Common myeloid progenitor, CD34-positive (primary cell): ENCODE data around the gene CITED4.

Source experiments
- CTCF ChIA-PET: fragments of 350-600 bp; sonication (Branson Sonifier 250); formaldehyde crosslinking; loops from one replicate; lab custom pipeline; 2021; ENCODE audit warnings: antibody characterized with exemption; lab: Charles Lee
- POLR2A ChIA-PET: fragments of 350-600 bp; sonication (Branson Sonifier 250); formaldehyde crosslinking; loops from one replicate; lab custom pipeline; 2021; ENCODE audit warnings: antibody characterized with exemption; lab: Charles Lee
- DNase-seq, 3 donors: peaks; one replicate each; pipeline versions ENCODE4 v3.0.0 to v3.0.0-alpha.2; 2013
- H3K27ac ChIP-seq, 2 experiments: 1 replicate in 1 of 2; 2 replicates in 1 of 2; pipeline ENCODE4 v1.7.0; 2013; ENCODE audit warnings: inconsistent platforms in 2 of 2, low read length in 2 of 2, mild to moderate bottlenecking in 2 of 2, low read depth in 1 of 2, moderate library complexity in 1 of 2; ENCODE audit not compliant: severe bottlenecking in 2 of 2, insufficient read depth in 1 of 2, poor library complexity in 1 of 2
- H3K27me3 ChIP-seq, 5 experiments: replicated peaks in 2 of 5; 1 replicate in 3 of 5; 2 replicates in 2 of 5; pipeline versions ENCODE4 v1.6.1 to v1.7.0; 2013; ENCODE audit warnings: low read length in 4 of 5, mild to moderate bottlenecking in 2 of 5, moderate library complexity in 2 of 5, inconsistent platforms in 1 of 5; ENCODE audit not compliant: insufficient read depth in 5 of 5, control insufficient read depth in 4 of 5
- H3K36me3 ChIP-seq, 4 experiments: 1 replicate in 2 of 4; 2 replicates in 2 of 4; pipeline versions ENCODE4 v1.6.1 to v1.7.0; 2013; ENCODE audit warnings: low read length in 3 of 4, control low read depth in 1 of 4, mild to moderate bottlenecking in 1 of 4; ENCODE audit not compliant: control insufficient read depth in 4 of 4, insufficient read depth in 4 of 4
- H3K4me1 ChIP-seq, 4 experiments: 1 replicate in 3 of 4; 2 replicates in 1 of 4; pipeline versions ENCODE4 v1.6.1 to v1.7.1; 2013; ENCODE audit warnings: low read length in 3 of 4, mild to moderate bottlenecking in 3 of 4, control low read depth in 1 of 4, inconsistent platforms in 1 of 4, moderate library complexity in 1 of 4; ENCODE audit not compliant: control insufficient read depth in 4 of 4, insufficient read depth in 4 of 4; ENCODE audit errors: control extremely low read depth in 1 of 4
- H3K4me3 ChIP-seq, 7 experiments: 1 replicate in 4 of 7; 2 replicates in 3 of 7; pipeline versions ENCODE4 v1.5.1 to v1.7.0; 2013; ENCODE audit warnings: mild to moderate bottlenecking in 7 of 7, low read length in 6 of 7, moderate library complexity in 6 of 7, inconsistent platforms in 2 of 7, low read depth in 2 of 7, control low read depth in 1 of 7; ENCODE audit not compliant: insufficient read depth in 4 of 7, control insufficient read depth in 1 of 7; ENCODE audit errors: extremely low read depth in 1 of 7
- H3K9me3 ChIP-seq, 5 experiments: 1 replicate in 4 of 5; 2 replicates in 1 of 5; pipeline versions ENCODE4 v1.6.1 to v1.7.1; 2013; ENCODE audit warnings: low read length in 4 of 5, mild to moderate bottlenecking in 2 of 5, inconsistent platforms in 1 of 5, low read depth in 1 of 5, moderate library complexity in 1 of 5; ENCODE audit not compliant: control insufficient read depth in 4 of 5, insufficient read depth in 2 of 5; ENCODE audit errors: control extremely low read depth in 1 of 5
- WGBS: methylation state at CpG from one replicate; pipeline ENCODE4 v1.1.5; 2013; ENCODE audit not compliant: insufficient coverage; 5-methylcytosine and 5-hydroxymethylcytosine counted together

The CITED4 gene

GRCh38 chr1:40905061-40905460 lies 42.9 kb upstream of the CITED4 start:
- Histone ChIP-seq H3K9me3 (no peaks in the 10 kb centered on the region), H3K36me3 (no peaks in the 10 kb centered on the region), H3K4me1 (no peaks in the 10 kb centered on the region), H3K27ac (no peak overlapping the region), H3K4me3 (no peak overlapping the region), H3K27me3 (no peaks in the 10 kb centered on the region)
- CTCF ChIA-PET = no interaction called here
- POLR2A ChIA-PET = no interaction called here
- no peak for DNase-seq
- WGBS = no CpG with 5 or more reads among the region's 4 CpGs

- H3K4me3 ChIP-seq = no peak overlapping the region
- H3K9me3 ChIP-seq = no peaks in the 10 kb centered on the region
- H3K36me3 ChIP-seq = no peaks in the 10 kb centered on the region
- no peaks in the 10 kb centered on the region for H3K4me1 ChIP-seq
- H3K27ac ChIP-seq = no peak overlapping the region
- WGBS = 100% methylated on average over 1 of the region's 1 CpG
- no peaks in the 10 kb centered on the region for H3K27me3 ChIP-seq
- ChIA-PET CTCF (no interaction called here), POLR2A (no interaction called here)
- no peak for DNase-seq
Measured at GRCh38 chr1:40903106-40903505, 40.9 kb upstream of the CITED4 start.

DNA sequence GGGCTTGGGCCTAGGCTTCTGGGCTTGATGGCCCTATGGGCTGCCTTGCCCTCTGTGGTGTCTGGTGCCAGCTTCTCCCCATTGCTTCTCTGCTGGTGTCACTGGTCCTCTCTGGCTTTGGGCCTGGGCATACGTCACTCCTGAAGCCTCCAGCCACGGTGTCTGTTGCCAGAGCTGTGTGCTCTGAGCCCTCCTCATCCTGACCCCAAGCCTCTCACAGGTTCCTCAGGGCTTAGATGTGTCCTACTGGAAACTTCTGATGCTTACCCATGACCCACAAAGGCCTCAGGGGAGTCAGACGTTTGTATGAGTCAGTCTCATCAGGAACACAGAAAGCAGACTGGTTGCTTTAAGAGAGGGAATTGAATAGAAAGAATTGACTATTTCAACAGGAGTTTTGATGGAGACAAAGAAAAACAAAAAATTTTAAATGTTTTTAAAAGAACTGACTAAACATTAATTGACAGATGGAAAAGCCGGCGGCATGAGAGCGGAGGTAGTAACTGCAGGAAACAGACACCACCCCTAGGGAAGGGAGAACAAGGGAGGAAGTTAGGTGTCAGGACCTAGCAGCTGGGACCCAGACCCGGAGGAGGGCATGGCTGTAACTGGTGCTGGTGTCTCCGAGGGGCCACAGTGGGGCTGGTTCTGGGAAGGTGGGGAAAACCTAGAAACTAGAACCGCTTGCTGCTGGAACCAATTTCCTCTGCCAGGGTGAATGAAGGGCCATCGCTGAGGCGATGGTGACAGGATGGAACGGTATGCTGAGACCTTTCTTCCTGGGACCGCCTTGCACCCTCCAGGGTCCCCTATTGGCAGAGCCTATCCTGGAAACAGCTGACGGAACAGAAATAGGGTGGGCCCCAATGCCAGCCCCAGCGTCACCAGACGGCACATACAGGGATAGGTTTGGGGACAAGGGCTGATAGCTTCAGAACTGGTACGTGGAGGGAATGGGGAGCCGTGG lies 40.0 kb upstream of the CITED4 start:
- Histone ChIP-seq H3K27me3 (no peaks in the 10 kb centered on the region), H3K27ac (no peak overlapping the region), H3K9me3 (no peaks in the 10 kb centered on the region), H3K4me1 (no peaks in the 10 kb centered on the region), H3K4me3 (no peak overlapping the region), H3K36me3 (no peaks in the 10 kb centered on the region)
- no peak for DNase-seq
- 78% methylated on average over 17 of the region's 18 CpGs for WGBS
- CTCF ChIA-PET = no interaction called here
- POLR2A ChIA-PET = no interaction called here

DNA sequence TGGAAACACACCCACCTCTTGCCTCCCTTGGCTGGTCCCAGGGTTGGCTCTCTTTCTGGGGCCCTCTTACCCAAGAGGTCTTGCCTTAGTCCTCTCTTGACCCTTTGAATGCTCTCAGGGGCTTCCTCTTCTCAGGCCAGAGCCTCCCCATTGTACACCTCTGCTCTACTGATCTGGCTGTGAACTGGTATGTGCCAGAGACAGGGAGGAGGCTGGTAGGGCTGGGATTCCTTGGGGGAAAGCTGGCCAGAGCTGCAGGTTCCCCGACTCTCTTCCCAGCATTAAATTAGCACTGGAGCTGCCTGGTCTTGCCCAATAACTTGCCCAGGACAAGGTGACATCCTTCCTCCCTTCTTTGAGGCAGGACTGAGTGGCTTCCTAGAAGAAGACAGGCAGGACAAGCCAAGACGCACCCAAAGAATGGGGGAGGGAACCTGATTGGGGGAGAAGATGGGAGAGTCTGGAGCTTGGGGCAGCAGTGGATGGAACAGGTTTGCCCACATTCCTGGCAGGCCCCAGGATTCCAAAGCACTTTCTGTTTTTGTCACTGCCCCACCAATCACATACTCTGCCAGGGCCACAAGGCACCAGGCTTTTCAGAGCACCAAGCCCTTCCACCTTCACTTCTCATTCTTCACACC lies 37.2 kb upstream of the CITED4 start:
- no peaks in the 10 kb centered on the region for H3K4me1 ChIP-seq

DNA sequence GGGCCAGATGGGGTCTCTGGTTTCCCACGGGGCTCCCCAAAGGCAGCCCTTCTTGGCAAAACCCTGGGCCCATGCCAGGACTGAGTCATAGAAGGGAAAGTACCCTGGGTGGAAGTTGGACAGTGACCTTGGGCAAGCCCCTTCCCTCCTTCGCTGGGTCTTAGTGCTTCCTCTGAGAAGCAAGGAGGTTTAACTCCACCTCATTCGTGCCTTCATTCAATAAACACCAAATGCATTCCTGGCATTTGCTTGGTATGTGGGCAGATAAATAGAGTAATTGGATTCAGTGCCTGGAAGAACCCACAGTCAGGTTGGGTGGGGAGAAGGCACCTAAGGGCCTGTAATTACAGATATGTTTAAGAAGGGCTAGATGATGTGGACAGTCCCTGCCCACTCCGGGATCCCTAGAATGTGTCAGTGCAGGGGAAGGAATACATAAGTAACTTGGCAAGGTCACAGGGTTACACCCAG lies 36.3 kb upstream of the CITED4 start:
- no peaks in the 10 kb centered on the region for H3K27me3 ChIP-seq
- peaks cover 0 to 18% (median 9%) of the 10 kb centered on the region in 5 experiments for H3K9me3 ChIP-seq
- DNase-seq = peak in 2 of 3 donors; percentile 57 to 58
- H3K4me3 ChIP-seq = no peak overlapping the region
- H3K27ac ChIP-seq = no peak overlapping the region
- 48% methylated on average over 2 of the region's 4 CpGs for WGBS
- POLR2A ChIA-PET = no interaction called here
- no peaks in the 10 kb centered on the region for H3K4me1 ChIP-seq
- CTCF ChIA-PET = interaction anchor here (1.4 kb wide), 1 partner anchor 18 kb away, joined by 3 read pairs; no protein-coding TSS in a partner anchor
- no peaks in the 10 kb centered on the region for H3K36me3 ChIP-seq

More for the DNA sequence above, 37.2 kb upstream of the CITED4 start:
- POLR2A ChIA-PET = interaction anchor here (0.6 kb wide), 1 partner anchor 8 kb away, joined by 4 read pairs; no protein-coding TSS in a partner anchor
- no peak overlapping the region for H3K27ac ChIP-seq
- 94% methylated on average over 2 of the region's 2 CpGs for WGBS
- H3K4me3 ChIP-seq = no peak overlapping the region
- H3K27me3 ChIP-seq = no peaks in the 10 kb centered on the region
- no peak for DNase-seq
- CTCF ChIA-PET = no interaction called here
- peaks cover 0 to 9% (median 3%) of the 10 kb centered on the region in 5 experiments for H3K9me3 ChIP-seq
- no peaks in the 10 kb centered on the region for H3K36me3 ChIP-seq

DNA sequence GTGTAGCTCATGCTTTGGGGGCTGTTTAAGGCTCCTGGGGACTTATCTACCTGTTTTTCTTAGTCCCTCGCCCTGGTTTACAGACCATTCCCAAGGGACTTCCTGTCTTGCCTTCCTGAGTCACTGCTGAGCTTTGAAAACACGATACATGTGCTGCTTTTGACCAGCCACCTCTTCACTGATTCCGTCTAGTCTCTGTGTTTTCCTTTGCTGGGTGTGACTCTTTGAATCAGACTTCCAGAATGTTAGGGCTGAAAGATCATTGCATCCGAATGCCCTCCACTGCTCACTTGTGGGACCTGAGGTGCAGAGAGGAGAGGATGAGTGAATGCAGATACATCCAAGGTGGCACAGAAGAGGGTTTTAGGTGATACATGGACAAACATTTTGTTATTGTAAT lies 35.4 kb upstream of the CITED4 start:
- POLR2A ChIA-PET = no interaction called here
- Histone ChIP-seq H3K9me3 (peaks cover 0 to 19% (median 12%) of the 10 kb centered on the region in 5 experiments), H3K4me1 (no peaks in the 10 kb centered on the region), H3K27me3 (no peaks in the 10 kb centered on the region), H3K36me3 (no peaks in the 10 kb centered on the region), H3K4me3 (no peak overlapping the region), H3K27ac (peak overlapping the region in 1 of 2 experiments; percentile 15)
- WGBS = 79% methylated on average over 3 of the region's 4 CpGs
- no peak for DNase-seq
- CTCF ChIA-PET = interaction anchor here (1.2 to 1.4 kb wide), 2 partner anchors 17 to 107 kb away, joined by 3 read pairs; no protein-coding TSS in a partner anchor

GRCh38 chr1:40896482-40896881 lies 34.3 kb upstream of the CITED4 start:
- Histone ChIP-seq H3K27me3 (no peaks in the 10 kb centered on the region), H3K4me1 (no peaks in the 10 kb centered on the region), H3K9me3 (peaks cover 0 to 19% (median 12%) of the 10 kb centered on the region in 5 experiments), H3K4me3 (no peak overlapping the region), H3K27ac (no peak overlapping the region), H3K36me3 (no peaks in the 10 kb centered on the region)
- ChIA-PET CTCF (no interaction called here), POLR2A (no interaction called here)
- 100% methylated on average over 3 of the region's 3 CpGs for WGBS
- no peak for DNase-seq
